Measurements from ENCODE around the gene MAML2.

The MAML2 gene

DNA sequence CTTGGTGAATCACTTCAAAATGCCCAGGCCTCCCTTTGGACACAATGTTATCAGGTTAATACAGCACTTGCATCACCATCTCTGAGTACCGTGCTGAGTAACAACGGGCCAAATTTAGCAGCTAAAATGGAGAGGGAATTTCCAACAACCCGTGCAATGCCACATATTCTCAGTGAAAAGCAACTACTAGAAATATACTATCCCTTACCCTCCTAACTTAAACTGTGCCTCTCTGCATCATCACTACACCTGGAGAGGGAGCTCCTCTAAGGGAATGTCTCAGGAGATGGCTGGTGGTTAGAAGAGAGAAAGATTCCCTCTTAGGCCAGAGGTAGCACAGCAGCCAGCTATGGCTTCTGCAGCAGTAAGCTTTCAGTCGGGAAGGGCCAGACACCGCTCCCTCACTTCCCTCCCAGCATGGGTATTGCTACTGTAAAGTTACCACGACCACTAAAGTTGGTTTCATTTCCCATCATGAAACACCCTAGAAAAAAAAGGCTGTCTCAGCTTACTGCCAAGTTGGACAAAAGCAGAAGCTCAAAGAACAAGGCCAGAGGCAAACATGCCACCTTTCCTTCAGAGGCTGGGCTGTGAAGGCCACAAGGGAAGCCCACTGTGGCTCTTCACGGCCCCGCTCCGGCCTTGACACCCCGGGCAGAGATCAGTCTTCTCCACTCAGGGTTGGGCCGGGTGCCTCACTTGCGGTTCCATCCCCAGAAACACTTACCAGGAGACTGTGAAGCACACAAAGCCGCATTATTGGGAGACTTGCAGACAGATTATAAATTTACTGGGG, 3.9 kb downstream of the MAML2 start:
- DNase-seq, result peak; percentile 54

DNA sequence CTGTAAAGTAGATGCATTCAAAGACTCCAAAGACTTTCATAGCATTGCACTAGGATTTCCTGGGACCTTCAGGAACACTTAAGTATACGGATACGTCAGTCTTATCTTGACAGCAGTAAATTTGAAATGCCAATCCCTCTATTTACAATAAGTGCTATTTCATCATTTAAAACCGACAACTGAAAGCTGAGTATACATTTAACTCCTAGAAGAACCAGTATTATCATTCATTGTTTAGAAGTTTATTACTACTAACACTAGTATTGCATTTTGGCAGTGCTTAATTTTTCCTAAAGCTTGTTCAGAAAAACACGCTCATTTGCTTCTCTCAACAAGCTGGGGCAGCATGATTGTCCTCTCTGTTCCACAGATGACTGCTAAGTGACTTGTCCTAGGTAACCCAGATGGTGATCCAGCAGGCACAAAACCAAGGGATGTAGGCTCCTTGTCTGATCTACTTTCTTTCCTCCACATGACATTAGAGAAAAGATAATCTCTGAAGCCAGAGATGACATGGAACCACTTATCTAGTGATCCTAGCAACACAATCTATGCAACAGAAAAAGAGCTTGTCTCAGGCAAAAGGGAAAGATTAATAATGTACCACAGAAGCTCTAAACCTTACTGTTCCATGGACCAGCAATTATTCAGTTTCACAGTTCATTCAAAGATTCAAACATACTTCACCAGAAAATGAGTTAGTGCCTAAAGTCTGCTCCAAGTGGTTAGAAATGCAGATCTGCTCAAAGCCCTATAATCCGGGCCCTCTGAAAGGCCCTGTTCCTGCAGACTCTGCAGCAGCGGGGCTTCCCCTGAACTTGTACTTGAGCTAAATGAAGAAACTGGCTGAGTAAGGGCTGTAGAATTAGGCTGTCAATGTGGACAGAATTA, 5.2 kb downstream of the MAML2 start:
- DNase-seq, result peak; percentile 54

DNA sequence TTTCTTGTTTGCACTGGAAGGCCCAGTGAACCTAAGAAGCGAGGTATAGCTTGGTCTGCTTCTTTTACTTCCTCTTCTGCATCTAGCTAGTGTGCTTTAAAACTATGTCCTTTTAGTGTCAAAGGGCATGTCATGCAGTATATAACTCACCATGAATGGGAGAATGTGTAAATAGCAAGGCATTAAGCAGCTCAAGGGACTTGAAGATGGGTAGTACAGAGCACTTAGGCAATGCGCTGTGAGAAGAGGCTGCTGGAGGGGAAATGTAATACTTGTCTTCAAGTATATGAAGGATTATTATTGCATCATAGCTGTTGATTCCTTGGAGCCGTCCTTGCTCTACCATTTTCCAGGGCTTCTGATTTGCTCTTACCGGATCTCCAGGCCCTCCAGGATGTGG, 7.6 kb downstream of the MAML2 start:
- no peak for DNase-seq

DNA sequence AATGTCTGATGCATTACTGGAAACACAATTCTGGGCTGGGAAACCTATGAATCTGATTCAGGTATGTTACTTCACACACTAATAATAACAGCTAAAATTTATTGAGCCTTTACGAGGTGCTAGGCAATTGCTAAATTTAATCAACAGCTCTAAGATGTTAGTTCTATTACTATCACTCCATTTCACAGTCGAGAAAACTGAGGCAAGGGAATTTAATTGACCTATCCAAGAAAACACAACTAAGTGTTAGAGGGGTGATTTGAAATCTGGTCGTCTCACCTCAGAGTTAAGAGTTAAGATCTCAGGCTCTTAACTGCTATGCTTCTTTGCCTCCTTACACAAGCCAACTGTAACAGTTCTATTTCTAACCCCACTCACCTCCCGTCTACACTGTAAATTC, 8.8 kb downstream of the MAML2 start:
- no peak for DNase-seq

DNA sequence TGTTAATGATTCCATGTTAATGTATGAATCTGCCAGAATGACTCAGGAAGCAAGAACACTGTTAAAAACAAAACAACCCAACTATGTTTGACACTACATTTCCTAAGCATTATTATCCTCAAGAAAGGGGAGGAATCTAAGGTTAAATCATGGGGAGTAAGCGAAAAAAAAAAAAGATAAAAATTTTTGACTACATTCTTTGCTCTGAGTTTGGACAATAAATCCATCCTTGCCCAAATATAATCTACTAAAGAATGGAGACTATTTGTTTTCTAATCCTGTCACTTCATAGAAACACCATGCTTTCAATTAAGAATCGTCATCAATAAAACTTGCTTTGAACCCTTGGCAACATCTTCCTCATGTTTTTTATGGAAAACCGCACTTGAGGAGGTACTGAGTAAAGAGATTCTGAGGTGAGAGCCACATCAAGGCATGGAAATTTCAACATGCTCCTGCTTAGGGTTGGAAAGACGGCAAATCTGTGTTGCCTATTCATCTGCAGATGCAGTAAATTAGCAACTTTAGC, 9.7 kb downstream of the MAML2 start:
- peak; percentile 78 for DNase-seq

DNA sequence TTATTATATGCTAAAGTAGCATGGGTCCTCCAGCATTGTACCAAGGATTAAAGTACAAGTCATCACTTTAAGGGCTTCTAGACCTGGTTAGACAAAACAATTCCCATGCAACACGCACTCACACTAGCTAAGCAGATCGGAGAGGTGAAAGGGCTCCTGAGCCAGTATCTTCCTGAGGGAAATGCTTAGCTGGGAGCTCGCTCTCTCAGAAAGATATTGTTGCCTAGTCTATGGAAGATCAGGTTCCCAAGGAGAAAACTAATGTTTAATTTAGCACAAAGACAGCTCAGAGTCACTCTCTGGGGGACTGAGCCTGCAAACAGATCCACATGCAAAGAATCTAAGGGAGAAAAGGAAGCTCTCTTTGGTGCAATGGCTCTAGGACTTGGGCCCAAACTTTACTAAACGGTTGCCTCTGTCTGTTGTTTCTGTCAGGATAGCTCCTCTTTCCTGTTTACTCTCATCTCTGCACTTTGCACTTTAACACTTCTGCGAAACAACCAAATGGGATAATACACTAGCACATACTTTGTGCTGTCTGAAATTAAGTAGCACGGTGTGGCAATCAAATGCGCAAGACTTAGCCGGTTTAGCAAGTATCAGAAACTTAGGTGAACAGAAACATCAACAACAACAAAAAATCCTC, 10.7 kb downstream of the MAML2 start:
- no peak for DNase-seq

DNA sequence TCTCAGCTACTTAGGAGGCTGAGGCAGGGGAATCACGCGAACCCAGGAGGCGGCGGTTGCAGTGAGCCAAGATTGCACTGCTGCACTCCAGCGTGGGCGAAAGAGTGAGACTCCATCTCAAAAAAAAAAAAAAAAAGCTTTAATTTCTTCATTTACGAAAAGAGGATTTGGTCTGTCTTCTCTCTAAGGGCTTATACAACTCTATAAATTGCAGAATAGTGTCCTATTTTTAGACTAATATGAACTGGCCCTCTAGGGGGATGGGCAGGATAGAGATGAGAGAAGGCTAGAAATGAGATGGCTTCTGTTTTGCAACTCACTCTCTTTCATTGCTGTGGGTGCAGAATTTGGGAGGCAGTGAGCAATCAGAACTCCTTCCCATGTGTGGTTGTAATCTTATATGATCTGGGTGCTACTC, 11.3 kb downstream of the MAML2 start:
- DNase-seq, result peak; percentile 39

DNA sequence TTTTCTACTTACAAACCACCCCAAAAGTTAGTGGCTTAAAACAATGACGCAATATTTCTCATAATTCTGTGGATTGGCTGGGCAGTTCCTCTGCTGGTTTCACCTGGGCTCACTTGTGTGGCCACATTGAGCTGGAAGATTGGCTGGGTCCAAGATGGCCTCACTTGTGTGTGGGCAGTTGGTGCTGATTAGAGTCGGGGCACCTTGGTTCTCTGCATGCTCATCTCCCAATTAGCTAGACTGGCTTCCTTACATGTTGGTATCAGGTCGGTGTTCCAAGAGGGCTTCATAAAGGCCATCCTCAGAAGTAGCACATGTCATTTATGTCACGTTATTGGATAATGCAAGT, 12.5 kb downstream of the MAML2 start:
- no peak for DNase-seq

DNA sequence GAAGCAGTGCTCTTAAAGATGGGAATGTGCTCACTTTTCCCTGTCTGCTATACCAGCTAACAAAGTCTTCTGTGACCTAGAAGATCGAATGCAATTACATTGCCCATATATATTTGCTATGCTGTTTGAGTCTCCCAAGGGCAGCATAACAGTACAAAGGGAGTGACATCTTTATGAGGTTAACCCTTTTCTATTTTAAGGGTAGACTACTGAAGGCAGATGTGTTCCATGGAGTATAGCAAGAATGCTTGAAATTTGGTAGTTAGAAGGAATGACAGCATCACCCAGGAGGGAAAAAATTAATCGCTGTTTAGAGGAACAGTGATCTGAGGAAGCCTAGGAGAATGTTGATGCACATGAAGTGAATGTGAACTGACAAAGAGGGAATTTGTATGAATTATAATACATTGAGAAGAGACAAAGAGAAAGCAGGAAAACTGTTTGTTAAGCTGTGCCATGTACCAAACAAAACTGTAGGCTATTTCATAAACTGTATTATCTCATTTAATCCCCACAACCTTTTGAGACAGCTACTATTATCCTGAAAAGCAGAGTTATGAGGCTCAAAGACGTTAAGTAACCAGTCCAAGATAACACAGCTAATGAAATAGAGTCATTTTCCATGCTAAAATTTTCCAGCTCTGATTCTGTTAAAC, 13.0 kb downstream of the MAML2 start:
- peak; percentile 71 for DNase-seq

DNA sequence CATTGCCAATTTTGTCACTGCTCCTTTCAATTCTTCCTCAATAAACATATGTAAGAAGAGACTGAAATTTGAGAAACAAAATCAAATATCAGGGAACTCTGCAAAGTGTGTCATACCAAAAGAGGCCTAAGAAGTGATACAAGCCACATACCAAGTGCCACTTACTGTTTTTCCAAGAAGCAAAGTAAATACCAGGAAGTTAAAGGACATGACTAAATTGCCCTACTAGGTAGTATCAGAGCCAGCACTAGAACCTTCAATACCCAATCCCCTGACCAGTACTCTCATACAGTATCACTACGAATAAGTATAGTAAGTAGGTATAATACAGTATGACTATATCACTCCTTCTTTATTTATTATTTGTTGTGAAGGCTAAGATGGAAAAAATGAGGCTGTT, 13.6 kb downstream of the MAML2 start:
- peak; percentile 43 for DNase-seq

DNA sequence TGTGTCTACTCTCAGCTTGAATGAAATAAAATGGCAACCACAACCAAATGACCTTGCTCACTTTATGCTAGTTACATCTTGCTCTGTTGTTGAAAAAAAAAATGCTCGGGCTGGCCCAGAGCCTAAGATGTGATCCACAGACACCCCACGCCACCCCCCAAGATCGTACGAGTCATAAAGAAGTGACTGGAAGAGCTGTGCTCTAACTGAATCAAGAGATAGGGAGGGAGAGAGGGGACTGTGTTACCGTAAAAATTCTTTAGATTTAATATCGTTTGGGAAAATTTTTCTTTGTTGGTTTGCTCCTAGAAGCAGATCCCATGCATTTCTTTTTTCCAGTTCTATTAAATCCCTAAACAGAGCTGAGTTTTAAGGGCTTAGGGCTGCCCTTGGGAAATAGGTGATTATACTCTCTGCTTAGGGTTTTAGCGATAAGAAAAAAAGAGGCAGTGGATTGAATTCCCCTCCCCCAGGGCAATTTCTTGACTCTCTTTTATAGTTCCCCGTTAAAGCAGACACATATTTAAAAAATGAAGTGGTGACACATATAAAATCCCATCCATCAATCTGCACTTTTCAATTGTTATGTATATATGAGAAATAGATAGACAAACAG, 14.5 kb downstream of the MAML2 start:
- peak; percentile 75 for DNase-seq

DNA sequence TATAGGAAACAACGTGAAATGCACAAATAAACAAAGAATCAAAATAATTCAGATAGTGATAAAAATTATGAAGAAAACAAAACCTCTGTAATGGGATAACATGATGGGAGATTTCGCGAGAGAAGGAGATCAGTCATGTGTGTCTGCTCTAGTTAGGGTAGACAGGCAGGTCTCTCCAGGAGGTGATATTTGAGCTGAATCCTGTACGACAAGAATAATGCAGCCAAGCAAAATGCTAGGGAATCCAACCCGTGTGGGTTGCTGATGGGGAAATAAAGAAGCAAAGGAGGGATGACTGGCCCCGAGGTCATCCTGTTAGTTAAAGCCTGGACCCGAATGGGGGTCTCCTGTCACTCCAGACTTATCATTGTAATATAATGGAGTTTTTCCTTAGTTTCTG, 16.0 kb downstream of the MAML2 start:
- DNase-seq, result no peak

DNA sequence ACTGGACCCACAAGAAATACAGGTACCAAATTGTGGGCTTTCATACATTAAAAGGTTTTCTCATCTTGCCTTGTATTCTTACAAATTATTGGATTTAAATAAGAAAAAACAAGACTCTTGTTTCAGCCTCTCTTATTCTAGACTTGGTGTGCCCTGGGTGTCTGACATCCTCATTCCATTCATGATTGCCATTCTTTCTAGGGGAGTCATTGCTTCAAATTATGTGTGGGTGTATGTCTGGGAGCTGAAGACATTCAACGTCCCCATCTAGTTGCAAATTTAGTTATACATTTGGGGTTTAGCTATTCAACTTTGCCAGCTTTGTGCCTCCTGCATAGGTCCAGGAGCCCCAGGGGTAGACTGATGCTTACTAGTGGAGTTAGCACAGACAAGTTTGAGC, 18.1 kb downstream of the MAML2 start:
- peak; percentile 91 for DNase-seq

DNA sequence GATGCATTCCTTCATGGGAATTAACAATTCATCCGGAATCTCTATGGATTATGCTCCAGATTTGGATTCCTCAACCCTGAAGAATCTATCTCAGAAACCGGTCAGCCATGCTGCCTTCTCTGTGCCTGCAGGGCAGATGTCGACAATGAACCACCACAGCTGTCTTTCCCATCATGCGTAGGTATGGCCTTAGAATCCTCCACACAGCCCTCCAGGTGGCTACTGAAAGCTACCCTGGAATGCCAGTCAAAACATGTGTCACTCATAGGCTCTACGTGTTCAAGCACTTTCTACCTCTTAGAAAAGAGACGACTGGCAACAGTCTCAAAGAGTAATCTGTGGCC, 19.4 kb downstream of the MAML2 start:
- DNase-seq, result peak; percentile 43

DNA sequence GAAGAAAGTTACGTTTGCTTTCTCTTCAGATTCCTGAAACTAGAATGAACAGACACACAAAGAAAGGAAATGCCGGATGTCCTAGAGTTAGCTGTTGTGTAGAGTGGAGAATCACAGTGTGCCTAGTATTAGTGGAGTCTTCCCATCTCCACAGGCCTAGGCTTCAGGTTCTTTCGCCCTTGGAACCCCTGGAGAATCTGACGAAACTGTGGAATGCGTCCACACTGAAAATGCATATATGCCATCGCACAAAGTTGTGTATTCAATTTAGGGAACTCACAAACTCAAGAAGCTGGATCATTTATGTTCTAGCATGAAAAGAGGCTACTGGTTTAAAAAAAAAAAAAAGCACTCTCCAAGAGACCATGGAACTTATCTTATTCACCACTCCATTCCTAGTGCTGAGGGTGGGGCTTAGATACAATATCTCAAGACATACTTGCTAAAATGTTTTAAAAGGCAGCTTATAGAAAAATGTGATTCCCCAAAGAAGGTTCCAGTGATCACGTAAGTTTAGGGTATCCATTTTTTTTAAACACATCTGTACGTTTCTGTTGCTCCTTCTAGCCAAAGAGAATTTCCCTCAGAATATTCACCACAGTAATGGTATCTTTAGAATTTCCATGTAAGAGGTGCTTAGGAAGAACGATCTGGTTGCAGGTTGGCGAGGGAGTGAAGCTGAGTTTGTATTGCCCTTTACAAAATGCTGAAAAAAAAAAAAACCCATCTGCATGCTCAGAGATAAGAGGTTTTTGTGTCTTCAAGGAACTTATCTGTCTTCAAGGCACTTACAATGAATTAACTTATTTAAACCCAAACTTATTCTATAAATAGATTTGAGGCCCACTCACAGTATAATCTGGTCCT, 20.0 kb downstream of the MAML2 start:
- no peak for DNase-seq

DNA sequence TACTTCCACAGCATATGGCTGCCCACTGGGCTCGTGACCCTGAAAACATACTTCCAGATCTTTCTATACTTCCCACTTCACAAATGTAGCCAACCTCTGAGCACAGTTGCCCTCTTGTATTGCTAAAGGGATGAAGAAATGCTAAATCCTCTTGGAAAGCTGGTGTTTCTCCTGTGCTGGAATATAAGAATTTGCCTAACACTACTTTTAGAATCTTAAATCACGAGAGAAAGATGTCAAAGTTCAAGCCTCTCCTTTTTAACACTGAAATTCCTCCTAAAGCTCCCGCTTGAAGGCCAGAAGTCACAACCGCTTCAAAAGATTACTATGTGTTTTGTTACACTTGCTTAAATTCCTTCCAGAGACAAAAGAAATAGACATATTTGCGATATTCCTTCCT, 21.9 kb downstream of the MAML2 start:
- DNase-seq, result no peak

DNA sequence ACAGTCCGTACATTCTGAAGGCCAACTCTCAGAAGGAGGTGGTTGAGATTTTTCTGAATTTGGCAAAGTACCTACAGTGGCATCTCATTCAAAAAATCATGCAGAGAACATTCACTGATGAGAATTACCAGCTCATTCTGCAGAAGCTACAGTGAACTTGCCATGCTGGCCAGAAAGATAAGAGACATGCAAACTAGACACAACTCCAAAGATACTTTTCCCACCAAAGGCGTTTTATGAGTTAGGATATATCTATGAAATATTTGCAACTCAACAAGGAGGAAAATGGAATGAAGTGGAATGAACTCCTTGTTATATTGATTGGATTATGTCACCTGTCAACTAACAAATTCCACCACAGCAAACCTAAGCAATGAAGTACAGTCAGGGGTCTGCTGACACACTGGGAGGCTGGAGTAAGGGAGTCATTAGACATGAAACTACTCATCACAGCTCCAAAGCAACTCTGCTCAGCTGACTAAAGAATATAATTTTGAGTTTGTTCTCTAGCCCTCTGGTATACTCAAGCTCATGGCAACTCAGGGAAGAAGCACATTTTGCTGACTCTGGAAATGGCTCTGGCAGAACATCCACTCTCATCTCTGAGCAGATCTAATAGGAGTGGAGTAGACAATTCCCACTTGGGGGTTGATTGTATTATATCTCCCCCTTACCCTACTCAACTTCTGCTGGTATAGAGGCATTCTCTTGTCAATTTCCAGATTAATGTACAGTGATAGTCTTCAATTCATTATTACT, 22.9 kb downstream of the MAML2 start:
- DNase-seq, result no peak

DNA sequence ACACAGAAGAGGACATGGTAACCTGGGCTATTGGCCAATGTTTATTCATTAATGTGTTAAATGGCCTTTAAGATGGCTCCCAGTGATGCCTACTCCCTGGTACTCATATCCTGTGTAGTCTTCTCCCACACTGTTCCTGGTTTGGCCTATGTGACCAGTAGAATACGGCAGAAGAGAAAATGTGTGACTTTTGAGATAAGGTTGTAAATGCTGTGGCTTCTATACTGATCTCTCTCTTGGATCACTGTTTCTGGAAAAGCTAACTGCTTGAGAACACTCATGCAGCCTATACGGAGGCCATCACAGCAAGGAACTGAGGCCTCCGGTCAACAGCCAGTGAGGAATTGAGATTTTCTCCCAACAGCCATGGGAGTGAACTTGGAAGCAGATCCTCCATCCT, 24.1 kb downstream of the MAML2 start:
- no peak for DNase-seq

DNA sequence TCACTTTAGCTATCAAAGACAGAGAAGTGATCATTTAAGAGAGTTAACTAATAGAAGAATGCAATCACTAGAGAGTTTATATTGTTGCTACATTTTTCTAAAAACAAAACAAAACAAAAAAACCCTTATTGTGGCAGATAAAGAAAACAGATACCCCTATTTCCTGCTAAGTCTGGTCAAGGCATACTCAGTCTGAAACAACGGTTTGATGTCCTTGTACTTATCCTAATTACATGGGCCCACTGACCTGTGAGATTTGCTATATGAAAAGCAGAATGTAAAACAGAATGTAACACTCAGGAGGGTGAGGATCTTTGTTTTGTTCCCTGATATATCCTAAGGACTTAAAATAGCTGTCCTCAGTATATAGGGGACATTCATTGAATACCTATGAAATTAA, 24.6 kb downstream of the MAML2 start:
- DNase-seq, result no peak

DNA sequence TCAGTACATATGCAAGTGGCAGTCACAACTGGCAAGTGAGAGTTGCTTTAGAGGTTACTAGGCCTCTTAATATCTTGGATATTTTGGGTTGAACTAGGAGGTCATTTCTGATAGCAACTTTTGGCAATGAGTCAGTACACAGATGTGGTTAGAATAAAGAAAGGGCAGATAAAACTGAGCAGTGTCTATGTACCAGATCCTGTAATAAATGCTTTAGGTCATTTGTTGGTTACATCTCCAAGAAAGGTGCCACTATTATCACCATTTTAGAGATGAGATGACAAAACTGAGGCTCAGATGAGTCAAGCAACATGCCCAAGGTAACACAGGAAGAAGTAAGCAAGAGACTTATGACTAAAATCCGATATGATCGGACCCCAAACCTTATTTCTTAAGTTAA, 25.0 kb downstream of the MAML2 start:
- no peak for DNase-seq

DNA sequence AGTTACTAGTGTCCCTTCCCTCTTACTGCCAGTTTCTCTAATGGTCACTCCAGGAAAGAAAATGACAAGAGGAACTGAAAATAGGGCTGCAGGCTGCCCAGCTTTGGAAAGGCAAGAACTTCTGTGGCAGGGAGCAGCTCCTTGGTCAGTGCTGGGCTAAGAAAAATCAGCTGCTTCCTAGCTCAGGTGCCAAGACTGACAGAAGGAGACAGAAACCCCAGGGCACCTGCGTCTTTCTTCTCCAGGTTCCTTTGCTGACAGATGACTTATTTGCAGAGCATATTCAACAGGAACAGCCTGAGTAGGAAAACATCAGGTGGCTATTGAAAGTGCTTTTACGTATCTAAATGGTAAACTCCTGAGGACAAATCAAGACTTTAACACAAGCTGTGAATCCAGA, 25.4 kb downstream of the MAML2 start:
- DNase-seq, result no peak
